GM10847 (cell line): ENCODE measurements around the gene RAB7A.

Experiments used
- POLR2A ChIP-seq: IDR thresholded peaks from 2 replicates; pipeline ENCODE4 v1.6.1; 2011; ENCODE audit not compliant: insufficient read length; ENCODE audit errors: extremely low read depth

Gene RAB7A

DNA sequence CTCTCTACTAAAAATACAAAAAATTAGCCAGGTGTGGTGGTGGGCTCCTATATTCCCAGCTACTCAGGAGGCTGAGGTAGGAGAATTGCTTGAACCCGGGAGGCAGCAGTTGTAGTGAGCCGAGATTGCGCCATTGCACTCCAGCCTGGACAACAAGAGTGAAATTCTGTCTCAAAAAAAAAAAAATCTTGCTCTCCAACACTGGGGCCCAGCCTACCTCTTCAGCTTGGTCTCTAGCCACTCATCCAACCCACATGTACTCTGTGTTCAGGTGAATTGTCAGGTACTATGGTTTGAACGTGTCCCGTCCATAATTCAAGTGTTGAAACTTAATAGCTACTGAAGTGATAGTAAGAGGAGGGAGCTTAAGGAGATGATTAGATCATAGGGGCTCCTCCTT is 22.4 kb upstream of the RAB7A start:
- TF ChIP-seq POLR2A = no peak

DNA sequence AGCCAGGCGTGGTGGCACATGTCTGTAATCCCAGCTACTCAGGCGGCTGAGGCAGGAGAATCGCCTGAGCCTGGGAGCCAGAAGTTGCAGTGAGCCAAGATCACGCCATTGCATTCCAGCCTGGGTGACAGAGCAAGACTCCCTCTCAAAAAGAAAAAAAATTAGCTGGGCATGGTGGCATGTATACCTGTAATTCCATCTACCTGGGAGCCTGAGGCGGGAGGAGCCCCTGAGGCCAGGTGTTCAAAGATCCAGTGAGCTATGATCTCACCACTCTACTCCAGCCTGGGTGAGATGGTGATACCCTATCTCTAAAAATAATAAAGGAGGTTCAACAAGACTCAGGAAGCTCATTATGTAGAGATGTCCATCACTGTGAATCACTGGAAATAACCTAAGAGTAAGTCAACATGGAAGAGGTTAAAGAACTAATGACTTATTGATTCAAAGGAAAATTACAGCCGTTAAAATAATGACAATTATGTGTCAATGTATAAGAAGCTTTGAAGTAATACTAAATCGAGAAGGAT is 19.8 kb upstream of the RAB7A start:
- no peak for TF ChIP-seq POLR2A

DNA sequence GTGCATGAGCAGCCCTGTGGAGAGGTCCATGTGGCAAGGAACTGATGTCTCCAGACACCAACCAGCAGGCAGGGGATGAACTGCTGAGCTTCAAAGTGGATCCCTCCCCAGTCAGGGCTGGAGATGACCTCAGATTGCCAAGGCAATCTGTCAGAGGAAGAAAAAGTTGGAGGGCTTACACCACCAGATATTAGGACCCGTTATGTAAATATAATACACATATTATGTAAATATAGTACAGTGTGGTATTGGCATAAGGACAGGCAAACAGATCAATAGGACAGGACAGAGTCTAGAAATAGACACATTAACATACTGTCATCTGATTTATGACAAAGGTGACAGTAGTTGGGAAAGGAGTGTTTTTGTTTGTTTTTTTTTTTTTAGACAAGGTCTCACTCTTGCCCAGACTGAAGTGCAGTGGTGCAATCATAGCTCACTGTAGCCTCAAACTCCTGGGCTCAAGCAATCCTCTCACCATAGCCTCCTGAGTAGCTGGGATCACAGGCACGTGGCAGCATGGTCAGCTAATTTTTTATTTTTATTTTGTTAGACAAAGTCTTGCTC is 18.0 kb upstream of the RAB7A start:
- TF ChIP-seq POLR2A = no peak

DNA sequence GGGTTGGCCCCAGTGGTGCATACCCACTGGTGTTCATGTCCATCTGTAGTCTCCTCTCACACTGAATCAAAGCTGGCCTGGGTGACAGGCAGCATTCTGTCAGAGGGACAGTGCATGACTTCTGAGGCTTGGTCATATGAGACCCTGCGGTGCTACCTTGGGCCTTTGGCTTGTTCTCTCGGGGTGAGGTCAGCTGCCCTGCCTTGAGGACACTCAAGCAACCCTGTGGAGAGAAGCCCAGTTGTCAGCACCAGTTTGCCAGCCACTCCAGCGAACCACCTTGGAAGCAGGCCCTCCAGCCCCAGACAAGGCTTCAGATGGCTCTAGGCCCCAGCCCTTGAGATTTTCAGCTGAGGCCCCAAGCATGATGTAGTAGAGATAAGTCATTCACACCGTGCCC is 16.9 kb upstream of the RAB7A start:
- no peak for TF ChIP-seq POLR2A

DNA sequence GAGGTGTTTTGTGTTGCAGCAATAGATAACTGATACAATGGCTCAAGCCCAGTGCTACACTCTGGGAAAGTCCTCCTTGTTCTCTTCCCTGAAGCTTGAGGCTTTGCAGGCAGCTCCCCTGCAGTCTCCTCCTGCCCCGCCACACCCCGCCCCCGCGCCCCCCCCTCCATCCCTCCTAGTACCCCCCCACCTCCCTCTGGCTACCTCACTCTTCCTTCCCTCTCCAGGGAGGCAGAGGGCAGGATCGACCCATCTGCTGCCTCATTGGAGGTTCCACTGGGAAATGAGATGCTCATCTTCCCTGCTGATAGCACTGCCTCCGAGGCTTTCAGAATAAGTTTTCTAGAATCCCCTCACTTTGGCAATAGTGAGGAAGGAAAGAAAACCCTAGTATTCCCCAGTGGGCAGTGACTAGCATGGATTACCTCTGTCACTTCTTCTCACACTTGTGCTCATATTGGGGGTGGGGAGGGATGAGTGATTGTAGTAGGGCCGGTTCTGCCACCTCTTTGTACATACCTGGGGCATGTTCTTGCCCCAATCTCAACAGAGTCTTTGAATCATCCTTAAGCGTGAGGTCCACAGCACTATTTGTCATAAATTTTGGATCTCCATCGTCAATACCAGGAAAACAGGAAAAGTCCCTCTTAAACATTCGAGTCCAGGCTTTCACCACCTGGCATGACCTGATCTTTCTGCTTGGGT is 16.3 kb upstream of the RAB7A start:
- TF ChIP-seq POLR2A = no peak

DNA sequence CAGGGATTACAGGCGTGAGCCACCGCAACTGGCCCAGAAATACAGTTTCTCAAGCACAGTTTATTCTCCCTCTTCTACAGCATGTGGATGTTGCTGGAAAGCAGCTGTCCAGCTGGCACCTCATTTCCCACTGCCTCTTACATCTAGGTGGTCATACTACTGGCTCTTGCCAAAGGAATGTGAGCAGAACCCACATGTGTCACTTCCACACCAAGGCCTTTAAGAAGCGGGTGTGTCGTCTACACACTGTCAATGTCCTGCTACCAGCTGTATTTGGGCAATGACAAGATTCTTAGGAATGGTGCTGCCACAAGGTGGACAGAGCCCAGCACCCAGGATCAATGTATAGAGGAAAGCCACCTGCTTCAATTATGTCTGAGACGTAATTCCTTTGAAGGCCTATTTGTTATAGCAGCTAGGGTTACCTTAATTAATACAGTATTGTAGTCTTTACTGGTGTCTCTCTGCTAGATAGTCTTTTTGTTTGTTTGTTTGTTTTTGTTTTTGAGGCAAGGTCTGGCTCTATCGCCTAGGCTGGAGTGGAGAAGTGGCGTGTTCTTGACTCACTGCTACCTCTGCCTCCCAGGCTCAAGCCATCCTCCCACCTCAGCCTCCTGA is 15.1 kb upstream of the RAB7A start:
- no peak for TF ChIP-seq POLR2A

DNA sequence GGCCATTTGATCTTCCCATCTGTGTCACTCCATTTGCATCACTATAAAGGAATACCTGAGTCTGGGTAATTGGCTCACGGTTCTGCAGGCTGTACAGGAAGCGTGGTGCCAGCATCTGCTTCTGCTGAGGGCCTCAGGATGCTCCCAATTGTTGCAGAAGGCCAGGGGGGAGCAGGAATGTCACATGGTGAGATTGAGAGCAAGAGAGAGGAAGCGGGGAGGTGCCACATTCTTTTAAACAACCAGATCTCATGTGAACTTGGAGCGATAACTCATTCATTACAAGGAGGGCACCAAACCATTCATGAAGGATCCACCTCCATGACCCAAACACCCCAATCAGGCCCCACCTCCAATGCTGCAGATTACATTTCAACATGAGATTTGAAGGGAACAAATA is 13.1 kb upstream of the RAB7A start:
- no peak for TF ChIP-seq POLR2A

DNA sequence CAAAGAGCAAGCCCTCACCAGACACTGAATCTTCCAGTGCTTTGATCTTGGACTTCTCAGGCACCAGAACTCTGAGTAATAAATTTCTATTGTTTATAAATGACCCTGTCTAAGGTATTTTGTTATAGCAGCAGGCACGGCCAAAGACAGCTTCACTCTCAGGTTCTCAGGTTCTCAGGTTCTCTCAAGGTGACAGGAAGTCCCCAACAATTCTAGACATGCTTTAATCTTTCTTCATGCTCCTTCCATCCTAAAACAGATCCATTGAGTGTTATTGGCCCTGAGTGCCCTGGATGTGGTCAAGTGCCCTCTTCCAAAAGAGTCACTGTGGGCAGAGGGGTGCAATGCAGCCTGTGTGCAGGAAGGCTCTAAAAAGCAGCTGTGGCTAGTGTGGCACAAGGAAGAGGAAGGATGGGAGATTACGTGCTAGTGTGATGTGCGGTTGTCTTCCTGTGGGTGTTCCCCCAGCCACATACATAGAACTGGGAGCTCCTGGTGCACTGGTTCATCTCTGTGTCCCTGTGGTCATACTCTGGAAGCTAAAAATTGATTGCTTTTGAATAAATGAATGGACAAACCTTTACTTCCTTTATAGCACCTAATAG is 11.0 kb upstream of the RAB7A start:
- no peak for TF ChIP-seq POLR2A

DNA sequence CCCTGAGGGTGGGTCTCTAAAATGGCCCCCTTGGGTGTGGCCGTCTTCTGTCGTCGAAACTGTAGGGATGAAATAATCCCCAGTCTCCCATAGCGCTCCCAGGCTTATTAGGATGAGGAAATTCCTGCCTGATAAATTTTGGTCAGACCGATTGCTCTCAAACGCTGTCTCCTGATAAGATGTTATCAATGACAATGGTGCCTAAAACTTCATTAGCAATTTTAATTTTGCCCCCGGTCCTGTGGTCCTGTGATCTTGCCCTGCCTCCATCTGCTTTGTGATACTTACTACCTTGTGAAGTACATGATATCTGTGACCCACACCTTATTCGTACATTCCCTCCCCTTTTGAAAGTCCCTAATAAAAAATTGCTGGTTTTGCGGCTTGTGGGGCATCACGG is 5.1 kb upstream of the RAB7A start:
- TF ChIP-seq POLR2A = no peak

DNA sequence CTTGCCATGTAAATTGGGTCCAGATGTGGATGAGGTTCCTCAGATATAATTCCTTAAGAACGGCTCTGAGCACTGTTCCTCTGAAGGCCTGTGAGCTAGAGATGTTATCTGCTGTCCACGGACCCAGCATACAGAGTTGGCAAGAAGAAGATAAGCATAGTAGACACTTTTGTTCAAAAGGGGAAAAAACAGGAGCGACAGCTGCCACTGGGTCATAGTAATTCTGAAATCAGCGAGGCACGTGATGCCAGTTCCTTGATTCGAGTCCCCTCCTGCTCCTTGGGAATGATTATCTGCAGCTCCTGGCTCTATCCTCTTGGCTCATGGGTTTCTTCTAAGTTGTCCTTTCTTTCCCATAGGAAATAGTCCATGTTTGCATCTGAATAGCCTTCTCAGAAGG is 2.5 kb upstream of the RAB7A start:
- TF ChIP-seq POLR2A = no peak

DNA sequence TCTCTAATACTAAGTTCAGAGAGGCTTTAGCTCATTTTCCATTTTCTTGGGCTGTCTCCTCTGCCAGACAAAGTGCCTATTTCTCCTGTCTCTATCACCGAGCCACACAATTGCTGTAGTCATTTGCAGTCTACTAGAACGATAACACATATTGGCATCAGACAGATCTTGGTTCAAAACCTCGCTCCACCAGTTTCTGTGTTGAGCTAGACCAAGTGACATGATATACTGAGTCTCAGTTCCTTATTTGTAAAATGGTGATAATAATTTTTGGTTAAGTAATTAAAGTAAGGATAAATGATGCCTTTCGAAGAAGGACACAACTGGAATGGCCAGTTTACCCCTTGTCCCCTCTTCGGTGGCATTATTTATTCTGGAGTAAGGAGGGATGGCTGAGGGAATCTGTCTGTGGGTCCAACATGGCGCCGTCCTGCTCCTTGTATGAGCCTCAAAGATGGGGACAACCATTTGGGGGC is 398 bp upstream of the RAB7A start:
- no peak for TF ChIP-seq POLR2A

DNA sequence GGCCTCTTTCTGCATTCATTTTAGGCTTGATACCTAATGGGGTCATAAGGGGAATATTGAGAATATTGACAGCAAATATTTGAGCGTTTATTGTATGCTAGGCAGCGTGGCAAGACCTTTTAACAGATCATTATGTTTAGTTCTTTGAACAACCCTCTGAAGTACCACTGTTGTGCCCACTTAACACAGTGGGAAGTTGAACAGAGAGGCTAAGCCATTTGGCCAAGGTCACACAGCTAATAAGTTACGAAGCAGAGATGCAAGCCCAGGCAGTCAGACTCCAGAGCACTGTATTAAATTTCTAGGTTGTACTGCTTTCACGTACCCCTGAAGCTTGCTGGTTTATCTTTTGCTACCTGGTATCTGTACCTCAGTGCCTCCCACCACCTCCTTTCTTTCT is 1.1 kb downstream of the RAB7A start:
- TF ChIP-seq POLR2A = no peak

DNA sequence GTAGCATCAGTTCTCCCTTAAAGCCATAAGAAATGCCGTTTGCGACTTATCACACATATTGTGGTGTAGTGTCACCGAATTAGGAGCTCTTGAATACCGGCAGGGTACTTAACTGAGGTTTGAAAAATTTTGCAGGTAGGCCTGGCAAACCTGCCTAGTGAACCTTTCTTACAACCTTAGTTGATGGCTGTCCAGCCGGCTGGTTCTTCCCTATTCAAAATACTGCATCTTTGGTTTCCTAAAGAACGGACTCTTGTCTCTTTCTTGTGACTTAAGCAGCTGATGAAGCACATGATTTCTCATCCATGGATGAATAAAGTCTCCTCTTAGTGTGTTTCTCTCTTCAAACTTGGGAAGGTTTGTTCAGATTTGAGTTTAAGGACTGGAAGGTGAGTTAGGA is 1.5 kb downstream of the RAB7A start:
- no peak for TF ChIP-seq POLR2A

DNA sequence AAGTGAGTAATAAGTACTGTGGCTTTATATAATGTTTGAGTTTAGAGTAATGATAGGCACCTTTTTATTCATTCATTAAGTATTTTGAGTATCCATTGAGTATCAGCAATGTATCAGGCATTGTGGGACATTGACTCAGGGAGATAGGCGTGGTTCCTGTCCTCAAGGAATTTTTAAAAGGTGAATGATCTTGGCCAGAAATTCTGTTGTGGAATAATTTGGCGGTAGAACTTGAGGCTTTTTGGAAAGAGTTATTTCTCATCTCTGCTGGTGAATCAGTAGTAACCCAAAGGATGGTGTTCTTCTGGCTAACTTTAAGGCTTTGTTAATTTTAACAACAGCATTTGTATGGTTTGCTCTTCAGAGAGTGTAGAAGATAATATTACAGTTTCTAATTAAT is 2.0 kb downstream of the RAB7A start:
- no peak for TF ChIP-seq POLR2A

DNA sequence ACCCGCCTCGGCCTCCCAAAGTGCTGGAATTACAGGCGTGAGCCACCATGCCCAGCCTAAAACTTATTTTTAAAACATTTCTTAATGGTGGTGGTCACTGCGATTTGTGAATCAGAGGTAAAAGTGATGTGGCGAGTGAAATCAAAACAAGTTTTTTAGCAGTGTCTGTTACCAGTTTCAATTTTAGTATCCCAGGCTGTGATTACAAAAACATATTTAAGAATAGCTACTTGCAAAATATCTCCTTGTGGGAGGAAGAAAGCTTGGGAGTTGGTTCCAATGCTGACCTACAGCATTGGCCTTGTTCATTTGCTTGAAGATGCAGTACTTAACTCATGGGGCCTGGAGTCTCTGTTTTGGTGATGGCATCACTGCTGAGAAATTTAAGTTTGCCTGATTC is 4.5 kb downstream of the RAB7A start:
- TF ChIP-seq POLR2A = no peak
